Neutrophil (primary cell): ENCODE measurements around the gene SNX7.

Source experiments
- H3K27ac ChIP-seq: fragments of 200-600 bp; sonication (generic); 2 replicates; pipeline ENCODE4 v1.5.1; 2016; ENCODE audit warnings: mild to moderate bottlenecking, moderate library complexity
- H3K27me3 ChIP-seq: fragments of 200-600 bp; sonication (generic); 2 replicates; pipeline ENCODE4 v1.6.0; 2016; ENCODE audit warnings: mild to moderate bottlenecking
- H3K36me3 ChIP-seq: fragments of 200-600 bp; sonication (generic); 2 replicates; pipeline ENCODE4 v1.5.1; 2017
- H3K4me1 ChIP-seq, 2 experiments: fragments of 200-600 bp in 1 of 2; sonication (generic) in 1 of 2; 1 replicate in 1 of 2; 2 replicates in 1 of 2; pipeline versions ENCODE4 v1.5.1 to v1.6.1; 2013 to 2016; ENCODE audit warnings: low read depth in 1 of 2, low read length in 1 of 2, mild to moderate bottlenecking in 1 of 2, moderate library complexity in 1 of 2; ENCODE audit not compliant: control insufficient read depth in 1 of 2, insufficient read depth in 1 of 2
- H3K4me3 ChIP-seq, 2 experiments: fragments of 200-600 bp in 1 of 2; sonication (generic) in 1 of 2; 1 replicate in 1 of 2; 2 replicates in 1 of 2; pipeline ENCODE4 v1.5.1; 2013 to 2016; ENCODE audit warnings: low read depth in 1 of 2, low read length in 1 of 2, mild to moderate bottlenecking in 1 of 2, moderate library complexity in 1 of 2
- H3K9me3 ChIP-seq: fragments of 200-600 bp; sonication (generic); 2 replicates; pipeline ENCODE4 v1.5.1; 2016
- TF ChIP-seq, protein P1 (sequence below): fragments of 200-600 bp; sonication (generic); IDR thresholded peaks from 2 replicates; pipeline ENCODE4 v1.5.1; 2016; ENCODE audit warnings: antibody characterized with exemption

Gene SNX7

DNA sequence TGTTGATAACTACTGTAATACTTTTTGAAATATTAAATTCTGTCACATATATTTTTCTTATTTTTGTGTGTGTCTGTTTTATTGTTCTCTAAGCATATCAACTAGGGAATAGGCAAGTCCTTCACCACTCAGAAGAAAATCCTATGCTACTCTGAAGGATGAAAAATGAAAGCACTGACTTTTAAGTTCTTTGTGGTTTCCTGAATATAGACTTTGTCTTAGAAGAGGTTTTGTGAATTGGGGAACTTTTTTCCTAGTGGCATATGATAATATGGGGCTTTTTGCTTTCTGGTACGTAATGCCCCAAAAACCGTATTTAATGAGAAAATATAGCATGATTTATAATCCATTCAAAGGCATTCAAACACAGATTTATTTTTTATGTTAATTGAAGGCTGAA lies 136.0 kb downstream of the SNX7 start:
- H3K27me3 ChIP-seq: peaks cover 6% of the 10 kb centered on the region
- no peak overlapping the region for H3K4me3 ChIP-seq
- TF ChIP-seq, protein P1, sequence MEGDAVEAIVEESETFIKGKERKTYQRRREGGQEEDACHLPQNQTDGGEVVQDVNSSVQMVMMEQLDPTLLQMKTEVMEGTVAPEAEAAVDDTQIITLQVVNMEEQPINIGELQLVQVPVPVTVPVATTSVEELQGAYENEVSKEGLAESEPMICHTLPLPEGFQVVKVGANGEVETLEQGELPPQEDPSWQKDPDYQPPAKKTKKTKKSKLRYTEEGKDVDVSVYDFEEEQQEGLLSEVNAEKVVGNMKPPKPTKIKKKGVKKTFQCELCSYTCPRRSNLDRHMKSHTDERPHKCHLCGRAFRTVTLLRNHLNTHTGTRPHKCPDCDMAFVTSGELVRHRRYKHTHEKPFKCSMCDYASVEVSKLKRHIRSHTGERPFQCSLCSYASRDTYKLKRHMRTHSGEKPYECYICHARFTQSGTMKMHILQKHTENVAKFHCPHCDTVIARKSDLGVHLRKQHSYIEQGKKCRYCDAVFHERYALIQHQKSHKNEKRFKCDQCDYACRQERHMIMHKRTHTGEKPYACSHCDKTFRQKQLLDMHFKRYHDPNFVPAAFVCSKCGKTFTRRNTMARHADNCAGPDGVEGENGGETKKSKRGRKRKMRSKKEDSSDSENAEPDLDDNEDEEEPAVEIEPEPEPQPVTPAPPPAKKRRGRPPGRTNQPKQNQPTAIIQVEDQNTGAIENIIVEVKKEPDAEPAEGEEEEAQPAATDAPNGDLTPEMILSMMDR: no peak
- no peak overlapping the region for H3K27ac ChIP-seq
- no peaks in the 10 kb centered on the region for H3K9me3 ChIP-seq
- no peaks in the 10 kb centered on the region for H3K36me3 ChIP-seq
- H3K4me1 ChIP-seq: no peaks in the 10 kb centered on the region
